Spleen (tissue), 11 donors: ENCODE data around the gene PFDN6. TPM values are rescaled to one million over a fixed set of nuclear protein-coding genes. Genes with fewer than 3 reads are reported as not detected.

ENCODE experiments used
- DNase-seq: peaks from one replicate; pipeline ENCODE4 v3.0.0-alpha.2; 2020
- H3K27ac ChIP-seq, 8 donors: fragments of 200-600 bp; sonication (generic) in 7 of 8; 1 replicate in 4 of 8; 2 replicates in 4 of 8; pipeline versions ENCODE4 v1.5.0 to v1.8.0; 2016 to 2021; ENCODE audit warnings: inconsistent platforms in 4 of 8, mild to moderate bottlenecking in 4 of 8, moderate library complexity in 1 of 8
- H3K27me3 ChIP-seq, 7 donors: fragments of 200-600 bp; sonication (generic) in 6 of 7; replicated peaks in 1 of 7; 1 replicate in 4 of 7; 2 replicates in 3 of 7; pipeline versions ENCODE4 v1.5.0 to v1.8.0; 2016 to 2021; ENCODE audit warnings: inconsistent platforms in 3 of 7, mild to moderate bottlenecking in 1 of 7
- H3K36me3 ChIP-seq, 6 donors: fragments of 200-600 bp; sonication (generic) in 5 of 6; 1 replicate in 4 of 6; 2 replicates in 2 of 6; pipeline versions ENCODE4 v1.5.0 to v1.8.0; 2016 to 2021; ENCODE audit warnings: inconsistent platforms in 2 of 6
- H3K4me1 ChIP-seq, 6 donors: fragments of 200-600 bp; sonication (generic) in 5 of 6; 1 replicate in 3 of 6; 2 replicates in 3 of 6; pipeline versions ENCODE4 v1.5.0 to v1.8.0; 2016 to 2021; ENCODE audit warnings: inconsistent platforms in 3 of 6
- H3K4me3 ChIP-seq, 8 donors: fragments of 200-600 bp; sonication (generic) in 7 of 8; 1 replicate in 4 of 8; 2 replicates in 4 of 8; pipeline versions ENCODE4 v1.5.0 to v1.8.0; 2016 to 2021; ENCODE audit warnings: inconsistent platforms in 4 of 8, mild to moderate bottlenecking in 4 of 8, moderate library complexity in 2 of 8
- H3K9me3 ChIP-seq, 8 donors: fragments of 200-600 bp; sonication (generic) in 7 of 8; 1 replicate in 4 of 8; 2 replicates in 4 of 8; pipeline versions ENCODE4 v1.5.0 to v1.8.0; 2016 to 2021; ENCODE audit warnings: inconsistent platforms in 4 of 8
- POLR2A ChIP-seq, 3 donors: fragments of 450-650 bp; IDR thresholded peaks; one replicate each; pipeline ENCODE4 v1.5.1; 2017; ENCODE audit warnings: antibody characterized with exemption in 3 of 3, mild to moderate bottlenecking in 1 of 3
- POLR2AphosphoS5 ChIP-seq, 3 donors: sonication (generic); formaldehyde crosslinking; IDR thresholded peaks; one replicate each; pipeline ENCODE4 v1.5.1; 2017; ENCODE audit warnings: antibody characterized with exemption in 3 of 3
- WGBS, 5 donors: extraction: QIAGEN DNeasy Blood & Tissue Kit in 3 of 5; methylation state at CpG; one replicate each; pipeline versions ENCODE4 v1.1.5 to v1.1.7; 2013 to 2018; 5-methylcytosine and 5-hydroxymethylcytosine counted together
- intact Hi-C: fragments of 100-400 bp; cut with DNase I; formaldehyde crosslinking; loops from one replicate; pipeline ENCODE4 v1.15.0; 2023; ENCODE audit warnings: low total_unique reads
- microRNA-seq, 3 donors: library from miRNA; unstranded; fragments of <30 nt; microRNA quantifications; one replicate each; pipeline versions ENCODE4 to v1.1.0, GENCODE V29; 2019 to 2020
- polyA plus RNA-seq, 3 donors: library from polyadenylated mRNA; stranded (reverse); fragments of 200-250 nt; gene quantifications; one replicate each; pipeline ENCODE4 v1.2.1, GENCODE V29; 2013
- total RNA-seq, 7 donors: library from RNA; depleted of rRNA in 3 of 7; stranded (reverse); fragments of >200 nt in 3 of 7; fragmentation: NEBNext Ultra II Directional in 4 of 7; extraction: Animal tissue kit (Norgen Biotek cat#: 25700) in 4 of 7; gene quantifications; one replicate each; pipeline versions ENCODE4 v1.1.0 to v1.2.1, GENCODE V29; 2016 to 2021
- TF ChIP-seq, protein P1 (sequence below), 11 experiments: fragments of 200-600 bp in 7 of 11; fragments of 450-650 bp in 4 of 11; sonication (generic) in 4 of 11; IDR thresholded peaks in 8 of 11; conservative IDR thresholded peaks in 3 of 11; 1 replicate in 7 of 11; 2 replicates in 4 of 11; pipeline versions ENCODE4 v1.4.0 to v1.8.0; 2016 to 2021; ENCODE audit warnings: antibody characterized with exemption in 11 of 11, inconsistent platforms in 4 of 11, mild to moderate bottlenecking in 1 of 11
- donor health status: healthy with polysubstance abuse.
- donor health status: DM: no; HTN: no; CAD: no; lungs with moderate emphysema.
- donor health status: DM: no; HTN: no; CAD: no.
- donor health status: Bipolar disorder and iron deficiency.
- donor health status: healthy.
- donor health status: DM: no; HTN: no; CAD: no.
- donor health status: DM: yes; HTN: yes; CAD: no.

Gene PFDN6
- total and polyA plus RNA-seq, 10 donors = 11.3 to 169 (median 32.7) TPM

DNA sequence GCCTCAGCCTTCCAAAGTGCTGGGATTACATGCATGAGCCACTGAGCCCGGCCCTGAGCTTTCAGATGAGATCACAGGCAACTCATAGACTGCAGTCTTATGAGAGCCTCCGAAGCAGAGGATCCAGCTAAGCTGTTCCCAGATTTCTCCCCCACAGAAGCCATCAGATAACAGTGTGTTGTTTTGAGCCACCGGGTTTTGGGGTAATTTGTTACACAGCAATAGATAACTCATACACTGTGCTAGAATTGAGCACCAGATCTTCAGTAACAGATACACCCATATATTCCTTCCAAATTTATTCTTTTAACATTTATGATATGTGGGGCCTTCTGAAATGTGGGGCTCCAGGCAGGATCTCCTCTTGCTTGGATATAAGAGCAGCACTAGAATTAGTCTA is 47.1 kb downstream of the PFDN6 start:
- no peak for DNase-seq
- Histone ChIP-seq H3K27ac (no peak overlapping the region), H3K4me3 (no peak overlapping the region), H3K4me1 (peaks cover 0 to 20% (median 0%) of the 10 kb centered on the region in 6 donors), H3K9me3 (no peaks in the 10 kb centered on the region), H3K27me3 (no peaks in the 10 kb centered on the region), H3K36me3 (no peaks in the 10 kb centered on the region)
- TF ChIP-seq POLR2AphosphoS5 (IDR thresholded peaks at IDR 0.05) = no peak
- TF ChIP-seq POLR2A (IDR thresholded peaks at IDR 0.05) = no peak
- TF ChIP-seq, protein P1, sequence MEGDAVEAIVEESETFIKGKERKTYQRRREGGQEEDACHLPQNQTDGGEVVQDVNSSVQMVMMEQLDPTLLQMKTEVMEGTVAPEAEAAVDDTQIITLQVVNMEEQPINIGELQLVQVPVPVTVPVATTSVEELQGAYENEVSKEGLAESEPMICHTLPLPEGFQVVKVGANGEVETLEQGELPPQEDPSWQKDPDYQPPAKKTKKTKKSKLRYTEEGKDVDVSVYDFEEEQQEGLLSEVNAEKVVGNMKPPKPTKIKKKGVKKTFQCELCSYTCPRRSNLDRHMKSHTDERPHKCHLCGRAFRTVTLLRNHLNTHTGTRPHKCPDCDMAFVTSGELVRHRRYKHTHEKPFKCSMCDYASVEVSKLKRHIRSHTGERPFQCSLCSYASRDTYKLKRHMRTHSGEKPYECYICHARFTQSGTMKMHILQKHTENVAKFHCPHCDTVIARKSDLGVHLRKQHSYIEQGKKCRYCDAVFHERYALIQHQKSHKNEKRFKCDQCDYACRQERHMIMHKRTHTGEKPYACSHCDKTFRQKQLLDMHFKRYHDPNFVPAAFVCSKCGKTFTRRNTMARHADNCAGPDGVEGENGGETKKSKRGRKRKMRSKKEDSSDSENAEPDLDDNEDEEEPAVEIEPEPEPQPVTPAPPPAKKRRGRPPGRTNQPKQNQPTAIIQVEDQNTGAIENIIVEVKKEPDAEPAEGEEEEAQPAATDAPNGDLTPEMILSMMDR (IDR thresholded peaks at IDR 0.05 in 8 of 11, conservative IDR thresholded peaks at IDR 0.05 in 3 of 11) = no peak
- 84 to 91% (median 88%) methylated on average over 3 of the region's 3 CpGs for WGBS, 5 donors
- intact Hi-C loops = no loop called here

DNA sequence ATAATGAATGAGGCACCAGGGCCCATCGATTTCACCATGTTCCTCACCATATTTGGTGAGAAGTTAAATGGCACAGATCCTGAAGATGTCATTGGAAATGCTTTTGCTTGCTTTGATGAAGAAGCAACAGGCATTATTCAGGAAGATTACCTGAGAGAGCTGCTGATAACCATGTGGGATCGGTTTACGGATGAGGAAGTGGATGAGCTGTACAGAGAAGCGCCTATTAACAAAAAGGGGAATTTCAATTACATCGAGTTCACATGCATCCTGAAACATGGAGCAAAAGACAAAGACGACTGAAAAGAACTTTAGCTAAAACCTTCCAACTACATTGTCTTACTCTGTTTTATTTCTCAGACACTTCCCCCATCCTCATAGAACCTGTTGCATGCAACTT is 49.8 kb downstream of the PFDN6 start:
- H3K27me3 ChIP-seq = no peaks in the 10 kb centered on the region
- H3K36me3 ChIP-seq = no peaks in the 10 kb centered on the region
- H3K4me3 ChIP-seq = no peak overlapping the region
- no peak for DNase-seq
- intact Hi-C loops = no loop called here
- WGBS, 5 donors = 63 to 78% (median 72%) methylated on average over 6 of the region's 6 CpGs
- TF ChIP-seq POLR2A (IDR thresholded peaks at IDR 0.05) (no peak), POLR2AphosphoS5 (IDR thresholded peaks at IDR 0.05) (no peak)
- TF ChIP-seq, protein P1 (IDR thresholded peaks at IDR 0.05 in 8 of 11, conservative IDR thresholded peaks at IDR 0.05 in 3 of 11) = no peak
- H3K9me3 ChIP-seq = no peaks in the 10 kb centered on the region
- no peak overlapping the region for H3K27ac ChIP-seq
- peaks cover 2 to 32% (median 11%) of the 10 kb centered on the region in 6 donors for H3K4me1 ChIP-seq

Small RNAs within 50 kb of the gene (microRNA-seq; reads per million reads assigned to microRNA genes)
- 0 to 0.35 (median 0) reads per million in 3 donors for gene MIR6834
- gene MIR6873 = 0 to 0.36 (median 0) reads per million in 3 donors

Other genes starting within 250 kb of the PFDN6 start
- 100 to 1,000 TPM; 253 to 621 (median 517) TPM for gene HLA-DPA1, start 216.0 kb upstream of the PFDN6 start, total RNA-seq
- gene HLA-DPA1, start 216.0 kb upstream of the PFDN6 start, polyA plus RNA-seq = 100 to 1,000 TPM; 346 to 466 (median 352) TPM
- 100 to 1,000 TPM; 209 to 647 (median 414) TPM for gene HLA-DPB1, start 213.6 kb upstream of the PFDN6 start, total RNA-seq
- gene HLA-DPB1, start 213.6 kb upstream of the PFDN6 start, polyA plus RNA-seq = 100 to 1,000 TPM; 543 to 817 (median 574) TPM
- 1 to 10 TPM in 6 of 7 donors, under 1 TPM in 1; 0.79 to 2.4 (median 1.3) TPM for gene COL11A2, start 97.1 kb upstream of the PFDN6 start, total RNA-seq
- gene COL11A2, start 97.1 kb upstream of the PFDN6 start, polyA plus RNA-seq = 1 to 10 TPM in 2 of 3 donors, under 1 TPM in 1; 0.68 to 2.2 (median 1.8) TPM
- 10 to 100 TPM; 30.9 to 66.8 (median 54.2) TPM for gene RXRB, start 88.9 kb upstream of the PFDN6 start, total RNA-seq
- 10 to 100 TPM; 29.1 to 72.4 (median 53.0) TPM for gene RXRB, start 88.9 kb upstream of the PFDN6 start, polyA plus RNA-seq
- 10 to 100 TPM; 42.8 to 58.7 (median 48.8) TPM for gene SLC39A7, start 88.7 kb upstream of the PFDN6 start, total RNA-seq
- gene SLC39A7, start 88.7 kb upstream of the PFDN6 start, polyA plus RNA-seq = 10 to 100 TPM; 28.8 to 42.3 (median 33.8) TPM
- gene HSD17B8, start 84.9 kb upstream of the PFDN6 start, total RNA-seq = 10 to 100 TPM in 5 of 7 donors, 1 to 10 TPM in 2; 8.7 to 20.1 (median 14.9) TPM
- gene HSD17B8, start 84.9 kb upstream of the PFDN6 start, polyA plus RNA-seq = 10 to 100 TPM; 15.8 to 24.1 (median 16.5) TPM
- 10 to 100 TPM; 13.4 to 37.8 (median 29.6) TPM for gene RING1, start 81.1 kb upstream of the PFDN6 start, total RNA-seq
- 10 to 100 TPM; 29.2 to 42.3 (median 32.5) TPM for gene RING1, start 81.1 kb upstream of the PFDN6 start, polyA plus RNA-seq
- 10 to 100 TPM; 51.0 to 87.7 (median 59.1) TPM for gene VPS52, start 17.7 kb upstream of the PFDN6 start, total RNA-seq
- 10 to 100 TPM; 31.7 to 51.0 (median 48.5) TPM for gene VPS52, start 17.7 kb upstream of the PFDN6 start, polyA plus RNA-seq
- 1,000 to 10,000 TPM; 1,471 to 2,906 (median 2,449) TPM for gene RPS18, start 17.5 kb upstream of the PFDN6 start, total RNA-seq
- over 10,000 TPM in 2 of 3 donors, 1,000 to 10,000 TPM in 1; 8,573 to 17,605 (median 14,270) TPM for gene RPS18, start 17.5 kb upstream of the PFDN6 start, polyA plus RNA-seq
- gene B3GALT4, start 12.5 kb upstream of the PFDN6 start, total RNA-seq = 10 to 100 TPM; 17.6 to 31.6 (median 27.1) TPM
- 10 to 100 TPM; 11.5 to 17.7 (median 13.5) TPM for gene B3GALT4, start 12.5 kb upstream of the PFDN6 start, polyA plus RNA-seq
- gene WDR46, start 362 bp upstream of the PFDN6 start, total RNA-seq = 10 to 100 TPM; 30.5 to 53.1 (median 43.6) TPM
- 100 to 1,000 TPM in 1 of 3 donors, 10 to 100 TPM in 2; 52.6 to 101 (median 96.1) TPM for gene WDR46, start 362 bp upstream of the PFDN6 start, polyA plus RNA-seq
- gene RGL2, start 9.3 kb downstream of the PFDN6 start, total RNA-seq = 100 to 1,000 TPM; 123 to 212 (median 146) TPM
- gene RGL2, start 9.3 kb downstream of the PFDN6 start, polyA plus RNA-seq = 100 to 1,000 TPM in 2 of 3 donors, 10 to 100 TPM in 1; 73.3 to 180 (median 133) TPM
- 100 to 1,000 TPM; 238 to 292 (median 285) TPM for gene TAPBP, start 24.5 kb downstream of the PFDN6 start, total RNA-seq
- 100 to 1,000 TPM in 1 of 3 donors, 10 to 100 TPM in 2; 42.6 to 101 (median 81.6) TPM for gene TAPBP, start 24.5 kb downstream of the PFDN6 start, polyA plus RNA-seq
- gene ZBTB22, start 28.1 kb downstream of the PFDN6 start, total RNA-seq = 10 to 100 TPM; 16.1 to 27.2 (median 20.1) TPM
- gene ZBTB22, start 28.1 kb downstream of the PFDN6 start, polyA plus RNA-seq = 10 to 100 TPM; 10.8 to 19.8 (median 15.4) TPM
- gene DAXX, start 33.4 kb downstream of the PFDN6 start, total RNA-seq = 10 to 100 TPM; 47.6 to 76.3 (median 67.9) TPM
- 10 to 100 TPM; 47.8 to 59.3 (median 54.0) TPM for gene DAXX, start 33.4 kb downstream of the PFDN6 start, polyA plus RNA-seq
- gene KIFC1, start 102.2 kb downstream of the PFDN6 start, total RNA-seq = 1 to 10 TPM; 1.2 to 9.2 (median 6.6) TPM
- 10 to 100 TPM in 1 of 3 donors, 1 to 10 TPM in 2; 1.3 to 11.3 (median 3.7) TPM for gene KIFC1, start 102.2 kb downstream of the PFDN6 start, polyA plus RNA-seq
- 100 to 1,000 TPM in 3 of 7 donors, 10 to 100 TPM in 4; 83.0 to 133 (median 93.6) TPM for gene PHF1, start 121.4 kb downstream of the PFDN6 start, total RNA-seq
- gene PHF1, start 121.4 kb downstream of the PFDN6 start, polyA plus RNA-seq = 100 to 1,000 TPM in 2 of 3 donors, 10 to 100 TPM in 1; 89.3 to 181 (median 171) TPM
- 100 to 1,000 TPM; 113 to 149 (median 130) TPM for gene CUTA, start 128.5 kb downstream of the PFDN6 start, total RNA-seq
- 100 to 1,000 TPM; 198 to 225 (median 206) TPM for gene CUTA, start 128.5 kb downstream of the PFDN6 start, polyA plus RNA-seq
- 10 to 100 TPM; 20.1 to 30.8 (median 25.9) TPM for gene SYNGAP1, start 130.5 kb downstream of the PFDN6 start, total RNA-seq
- 10 to 100 TPM in 1 of 3 donors, 1 to 10 TPM in 2; 3.6 to 14.7 (median 4.6) TPM for gene SYNGAP1, start 130.5 kb downstream of the PFDN6 start, polyA plus RNA-seq
- 1 to 10 TPM; 4.4 to 8.4 (median 6.1) TPM for gene ZBTB9, start 165.0 kb downstream of the PFDN6 start, total RNA-seq
- 1 to 10 TPM; 3.6 to 5.3 (median 4.3) TPM for gene ZBTB9, start 165.0 kb downstream of the PFDN6 start, polyA plus RNA-seq